Regular cardiac myocyte (primary cell): ENCODE results near the gene MIS18A. TPM values are rescaled to one million over a fixed set of nuclear protein-coding genes. Genes with fewer than 3 reads are reported as not detected.

Source experiments
- total RNA-seq: library from RNA; depleted of rRNA; stranded (reverse); fragments of >200 nt; gene quantifications from 2 replicates; pipeline ENCODE4 v1.2.3, GENCODE V29; 2014

The MIS18A gene, protein sequence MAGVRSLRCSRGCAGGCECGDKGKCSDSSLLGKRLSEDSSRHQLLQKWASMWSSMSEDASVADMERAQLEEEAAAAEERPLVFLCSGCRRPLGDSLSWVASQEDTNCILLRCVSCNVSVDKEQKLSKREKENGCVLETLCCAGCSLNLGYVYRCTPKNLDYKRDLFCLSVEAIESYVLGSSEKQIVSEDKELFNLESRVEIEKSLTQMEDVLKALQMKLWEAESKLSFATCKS
- total RNA-seq, result 5.9 and 21.5 TPM in 2 replicates

DNA sequence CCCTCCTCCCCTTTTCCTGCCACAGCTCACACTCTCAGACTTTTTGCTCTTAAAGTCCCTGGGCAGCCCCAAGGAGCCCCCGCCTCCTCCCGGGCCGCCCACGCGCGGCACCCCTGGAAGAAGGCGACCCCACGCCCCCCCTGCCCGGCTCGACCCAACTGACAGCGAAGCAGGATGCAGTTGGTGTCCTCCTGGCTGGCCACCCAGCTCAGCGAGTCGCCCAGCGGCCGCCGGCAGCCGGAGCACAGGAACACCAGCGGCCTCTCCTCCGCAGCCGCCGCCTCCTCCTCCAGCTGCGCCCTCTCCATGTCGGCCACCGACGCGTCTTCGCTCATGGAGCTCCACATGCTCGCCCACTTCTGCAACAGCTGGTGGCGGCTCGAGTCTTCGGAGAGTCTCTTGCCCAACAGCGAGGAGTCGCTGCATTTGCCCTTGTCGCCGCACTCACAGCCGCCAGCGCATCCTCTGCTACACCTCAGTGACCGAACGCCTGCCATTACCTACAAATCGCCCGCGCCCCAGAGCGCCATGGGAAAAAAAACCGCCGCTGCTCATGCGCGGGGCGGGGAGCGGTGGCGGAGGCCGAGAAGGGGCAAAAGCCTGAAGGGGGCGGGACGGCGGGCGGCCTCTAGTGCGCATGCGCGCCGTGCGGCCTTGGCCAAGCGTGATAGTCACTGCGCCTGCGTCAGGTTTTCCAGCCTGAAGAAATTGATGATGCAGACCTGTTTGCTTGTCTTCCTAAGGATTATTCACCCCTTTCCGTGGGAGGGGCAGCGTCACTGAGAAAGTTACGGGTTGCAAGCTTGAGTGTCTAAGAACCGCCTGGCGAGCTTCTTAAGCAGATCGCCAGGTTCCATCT is at the start of gene MIS18A:
TSS of gene MIS18A (minus strand) at position 532 of the 859 bp plus-strand sequence. CDS start at position 497, 35 bp downstream.

DNA sequence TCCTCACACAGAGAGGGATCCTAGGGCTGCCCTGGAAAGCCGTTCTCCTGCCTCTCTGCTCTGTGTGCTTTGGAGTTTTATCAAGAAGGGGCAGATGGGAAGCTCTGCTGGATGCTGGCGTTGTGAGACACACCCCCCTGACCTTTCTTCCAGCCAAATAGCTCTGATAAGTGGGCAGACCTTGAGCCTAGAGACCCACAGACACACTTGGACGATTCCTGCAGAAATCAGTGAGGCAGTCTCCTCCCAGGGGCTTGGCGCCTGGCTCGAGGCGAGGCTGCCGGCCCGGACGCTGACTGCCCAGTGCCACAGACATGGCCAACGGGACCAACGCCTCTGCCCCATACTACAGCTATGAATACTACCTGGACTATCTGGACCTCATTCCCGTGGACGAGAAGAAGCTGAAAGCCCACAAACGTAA is 19.8 kb upstream of the MIS18A start, which contains the start of gene MRAP:
TSS of gene MRAP (plus strand) at position 198 of the 424 bp plus-strand sequence. CDS start at position 315, 117 bp downstream.

Other genes with a start within 250 kb of the MIS18A start
- not detected in 2 replicates for gene MRAP, start 19.8 kb upstream of the MIS18A start, total RNA-seq
- 17.8 and 30.1 TPM in 2 replicates for gene URB1, start 114.0 kb upstream of the MIS18A start, total RNA-seq
- 16.5 and 21.1 TPM in 2 replicates for gene EVA1C, start 133.7 kb upstream of the MIS18A start, total RNA-seq